Fibroblast of lung (primary cell): ENCODE measurements around the gene GRIN1. TPM values are rescaled to one million over a fixed set of nuclear protein-coding genes. Genes with fewer than 3 reads are reported as not detected.
"Not testable (repeated sequence)": the region's sequence is repeated elsewhere in the genome, so short reads cannot be mapped to it uniquely, and the experiment has no call there.

ENCODE experiments used
- DNase-seq, 2 donors: peaks; one replicate each; pipeline versions ENCODE4 v3.0.0 to v3.0.0-alpha.2; 2010; ENCODE audit warnings: low read depth in 2 of 2
- H2AFZ ChIP-seq: 2 replicates; pipeline ENCODE4 v1.5.1; 2012; ENCODE audit warnings: low read length, control low read depth, inconsistent platforms
- H3K27ac ChIP-seq: 2 replicates; pipeline ENCODE4 v1.5.1; 2011; ENCODE audit warnings: low read length, control low read depth; ENCODE audit not compliant: insufficient read depth
- H3K27me3 ChIP-seq: 2 replicates; pipeline ENCODE4 v1.5.1; 2011; ENCODE audit warnings: mild to moderate bottlenecking, low read length; ENCODE audit not compliant: control insufficient read depth, insufficient read depth
- H3K36me3 ChIP-seq: 2 replicates; pipeline ENCODE4 v1.5.1; 2011; ENCODE audit warnings: low read length; ENCODE audit not compliant: control insufficient read depth, insufficient read depth
- H3K4me1 ChIP-seq: 2 replicates; pipeline ENCODE4 v1.5.1; 2011; ENCODE audit warnings: low read length; ENCODE audit not compliant: control insufficient read depth, insufficient read depth; ENCODE audit errors: extremely low read depth
- H3K4me2 ChIP-seq: 2 replicates; pipeline ENCODE4 v1.5.1; 2011; ENCODE audit warnings: low read length, control low read depth; ENCODE audit not compliant: insufficient read depth; ENCODE audit errors: extremely low read depth
- H3K4me3 ChIP-seq, 4 experiments: fragments of 200-600 bp in 1 of 4; sonication (generic) in 1 of 4; replicated peaks in 1 of 4; 2 replicates each; pipeline ENCODE4 v1.5.1; 2011 to 2016; ENCODE audit warnings: low read length in 4 of 4, low read depth in 3 of 4, mild to moderate bottlenecking in 3 of 4, control low read depth in 2 of 4, inconsistent platforms in 1 of 4, mixed read lengths in 1 of 4; ENCODE audit not compliant: insufficient read depth in 1 of 4; ENCODE audit errors: control extremely low read depth in 1 of 4
- H3K79me2 ChIP-seq: 2 replicates; pipeline ENCODE4 v1.5.1; 2012; ENCODE audit warnings: mild to moderate bottlenecking, low read length, inconsistent platforms; ENCODE audit not compliant: control insufficient read depth, insufficient read depth
- H3K9ac ChIP-seq: 2 replicates; pipeline ENCODE4 v1.5.1; 2011; ENCODE audit warnings: mild to moderate bottlenecking, low read length, control low read depth; ENCODE audit not compliant: insufficient read depth
- H3K9me3 ChIP-seq: 2 replicates; pipeline ENCODE4 v1.5.1; 2012; ENCODE audit warnings: low read depth, low read length; ENCODE audit not compliant: control insufficient read depth, insufficient read depth
- H4K20me1 ChIP-seq: 2 replicates; pipeline ENCODE4 v1.5.1; 2011; ENCODE audit warnings: low read length; ENCODE audit not compliant: control insufficient read depth, insufficient read depth; ENCODE audit errors: extremely low read depth
- EZH2 ChIP-seq: IDR thresholded peaks from 2 replicates; pipeline ENCODE4 v1.5.1; 2012; ENCODE audit warnings: low read length, control low read depth, mild to moderate bottlenecking; ENCODE audit errors: missing control alignments
- polyA plus RNA-seq, 2 donors: library from polyadenylated mRNA; depleted of rRNA in 1 of 2; stranded (reverse) in 1 of 2; unstranded in 1 of 2; fragments of >200 nt; gene quantifications; 2 replicates each; pipeline ENCODE4 v1.2.1, GENCODE V29; 2011 to 2012; ENCODE audit warnings: missing spikeins in 1 of 2
- total RNA-seq: library from RNA; depleted of rRNA; stranded (reverse); fragments of >200 nt; gene quantifications from 2 replicates; pipeline ENCODE4 v1.2.1, GENCODE V29; 2014
- TF ChIP-seq, protein P1 (sequence below), 2 donors: IDR thresholded peaks in 1 of 2; conservative IDR thresholded peaks in 1 of 2; 1 replicate in 1 of 2; 2 replicates in 1 of 2; pipeline ENCODE4 v1.5.1; 2011 to 2012; ENCODE audit warnings: low read length in 2 of 2, control low read depth in 1 of 2, inconsistent platforms in 1 of 2, low read depth in 1 of 2, mild to moderate bottlenecking in 1 of 2

The GRIN1 gene
- total and polyA plus RNA-seq, 2 donors (not counting 1 experiment from before 2014, with no cell fraction given): under 0.01 to 0.08 TPM

DNA sequence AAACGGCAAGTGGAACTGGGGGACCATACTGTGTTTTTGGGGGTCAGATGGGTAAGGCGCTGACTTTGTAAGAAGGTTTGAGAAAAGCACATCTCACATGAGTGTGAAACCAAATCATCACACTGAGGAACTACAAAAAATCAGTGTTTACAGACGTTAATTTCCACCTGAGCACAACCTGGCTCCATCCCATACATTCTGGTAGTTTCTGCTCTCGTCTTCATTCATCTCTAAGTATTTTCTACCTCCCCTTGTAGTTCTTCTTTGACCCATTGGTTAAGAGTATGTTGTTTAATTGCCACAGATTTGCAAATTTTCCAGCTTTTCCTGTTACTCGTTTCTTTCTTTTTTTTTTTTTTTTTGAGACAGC, 15.5 kb upstream of the GRIN1 start:
- H4K20me1 ChIP-seq: no peaks in the 10 kb centered on the region
- H3K27me3 ChIP-seq: no peaks in the 10 kb centered on the region
- TF ChIP-seq, protein P1, sequence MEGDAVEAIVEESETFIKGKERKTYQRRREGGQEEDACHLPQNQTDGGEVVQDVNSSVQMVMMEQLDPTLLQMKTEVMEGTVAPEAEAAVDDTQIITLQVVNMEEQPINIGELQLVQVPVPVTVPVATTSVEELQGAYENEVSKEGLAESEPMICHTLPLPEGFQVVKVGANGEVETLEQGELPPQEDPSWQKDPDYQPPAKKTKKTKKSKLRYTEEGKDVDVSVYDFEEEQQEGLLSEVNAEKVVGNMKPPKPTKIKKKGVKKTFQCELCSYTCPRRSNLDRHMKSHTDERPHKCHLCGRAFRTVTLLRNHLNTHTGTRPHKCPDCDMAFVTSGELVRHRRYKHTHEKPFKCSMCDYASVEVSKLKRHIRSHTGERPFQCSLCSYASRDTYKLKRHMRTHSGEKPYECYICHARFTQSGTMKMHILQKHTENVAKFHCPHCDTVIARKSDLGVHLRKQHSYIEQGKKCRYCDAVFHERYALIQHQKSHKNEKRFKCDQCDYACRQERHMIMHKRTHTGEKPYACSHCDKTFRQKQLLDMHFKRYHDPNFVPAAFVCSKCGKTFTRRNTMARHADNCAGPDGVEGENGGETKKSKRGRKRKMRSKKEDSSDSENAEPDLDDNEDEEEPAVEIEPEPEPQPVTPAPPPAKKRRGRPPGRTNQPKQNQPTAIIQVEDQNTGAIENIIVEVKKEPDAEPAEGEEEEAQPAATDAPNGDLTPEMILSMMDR (conservative IDR thresholded peaks at IDR 0.05 in 1 of 2, IDR thresholded peaks at IDR 0.05 in 1 of 2; ENCODE audit: low read depth in 1 of 2, low read length in 2 of 2): no peak
- no peak for TF ChIP-seq EZH2
- no peak overlapping the region for H3K27ac ChIP-seq
- peaks cover 2% of the 10 kb centered on the region for H3K4me1 ChIP-seq
- no peaks in the 10 kb centered on the region for H3K9me3 ChIP-seq
- H2AFZ ChIP-seq: no peak overlapping the region
- H3K4me2 ChIP-seq: no peak overlapping the region
- no peak overlapping the region for H3K4me3 ChIP-seq
- no peak overlapping the region for H3K9ac ChIP-seq
- no peaks in the 10 kb centered on the region for H3K36me3 ChIP-seq
- no peak for DNase-seq
- peaks cover 8% of the 10 kb centered on the region for H3K79me2 ChIP-seq

DNA sequence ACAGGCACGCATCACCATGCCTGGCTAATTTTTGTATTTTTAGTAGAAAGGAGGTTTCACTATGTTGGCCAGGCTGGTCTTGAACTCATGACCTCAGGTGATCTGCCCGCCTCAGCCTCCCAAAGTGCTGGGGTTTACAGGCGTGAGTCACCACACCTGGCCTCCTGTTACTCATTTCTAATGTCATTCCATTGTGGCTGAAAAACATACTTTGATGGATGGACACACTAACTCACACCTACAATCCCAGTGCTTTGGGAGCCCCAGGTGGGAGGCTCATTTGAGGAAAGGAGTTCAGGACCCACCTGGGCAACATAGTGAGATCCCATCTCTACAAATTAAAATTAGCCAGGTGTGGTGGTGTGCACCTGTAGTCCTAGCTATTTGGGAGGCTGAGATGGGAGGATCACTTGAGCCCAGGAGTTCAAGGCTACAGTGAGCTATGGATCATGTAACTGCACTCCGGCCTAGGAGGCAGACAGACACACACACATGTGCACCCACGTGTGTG, 14.9 kb upstream of the GRIN1 start:
- not testable (repeated sequence) for H4K20me1 ChIP-seq, DNase-seq, H3K9me3 ChIP-seq, H3K4me1 ChIP-seq, H3K4me2 ChIP-seq, H2AFZ ChIP-seq, H3K27ac ChIP-seq, H3K27me3 ChIP-seq, H3K36me3 ChIP-seq, H3K4me3 ChIP-seq, H3K9ac ChIP-seq
- H3K79me2 ChIP-seq: peaks cover 13% of the 10 kb centered on the region

DNA sequence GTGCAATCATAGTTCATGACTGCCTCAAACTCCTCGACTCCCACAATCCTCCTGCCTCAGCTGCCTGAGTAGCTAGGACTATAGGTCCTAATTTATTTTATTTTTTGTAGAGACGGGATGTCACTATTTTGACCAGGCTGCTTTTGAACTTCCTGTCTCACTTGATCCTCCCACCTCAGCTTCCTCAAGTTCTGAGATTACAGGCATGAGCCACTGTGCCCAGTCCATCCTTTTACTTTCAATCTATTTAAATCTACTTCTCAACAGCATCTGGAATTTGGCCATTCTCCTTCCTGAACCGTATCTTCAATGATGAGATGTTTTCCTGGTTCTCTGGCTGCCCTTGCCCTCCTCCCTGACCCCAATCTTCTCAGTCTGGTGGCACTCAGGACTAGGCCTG, 12.2 kb upstream of the GRIN1 start:
- Histone ChIP-seq H3K27ac (no peak overlapping the region), H3K9me3 (no peaks in the 10 kb centered on the region), H3K4me3 (peak overlapping the region in 1 of 4 experiments; percentile 48), H4K20me1 (no peaks in the 10 kb centered on the region), H3K27me3 (no peaks in the 10 kb centered on the region), H3K36me3 (no peaks in the 10 kb centered on the region), H3K79me2 (peaks cover 17% of the 10 kb centered on the region), H3K4me1 (peaks cover 3% of the 10 kb centered on the region), H2AFZ (no peak overlapping the region), H3K4me2 (peak overlapping the region; percentile 96), H3K9ac (no peak overlapping the region)
- TF ChIP-seq, protein P1 (conservative IDR thresholded peaks at IDR 0.05 in 1 of 2, IDR thresholded peaks at IDR 0.05 in 1 of 2; ENCODE audit: low read depth in 1 of 2, low read length in 2 of 2): no peak
- no peak for TF ChIP-seq EZH2
- no peak for DNase-seq
